T-helper 2 cell treated with Interferon-gamma antibody and Interleukin-4, amounts not matched to agents 100 ng/mL and 5 ng/mL, for 36 hours (primary cell): ENCODE results near the gene TMEM253. TPM values are rescaled to one million over a fixed set of nuclear protein-coding genes. Genes with fewer than 3 reads are reported as not detected.

ENCODE experiments used
- intact Hi-C: fragments of 100-400 bp; cut with micrococcal nuclease; formaldehyde crosslinking; loops from one replicate; pipeline ENCODE4 v1.15.1; 2023
- total RNA-seq: library from RNA; stranded (reverse); gene quantifications from 2 replicates; pipeline ENCODE4 v1.2.3, GENCODE V29; 2022

TMEM253 gene
- total RNA-seq, 1 donor from 2014 or later = not detected

DNA sequence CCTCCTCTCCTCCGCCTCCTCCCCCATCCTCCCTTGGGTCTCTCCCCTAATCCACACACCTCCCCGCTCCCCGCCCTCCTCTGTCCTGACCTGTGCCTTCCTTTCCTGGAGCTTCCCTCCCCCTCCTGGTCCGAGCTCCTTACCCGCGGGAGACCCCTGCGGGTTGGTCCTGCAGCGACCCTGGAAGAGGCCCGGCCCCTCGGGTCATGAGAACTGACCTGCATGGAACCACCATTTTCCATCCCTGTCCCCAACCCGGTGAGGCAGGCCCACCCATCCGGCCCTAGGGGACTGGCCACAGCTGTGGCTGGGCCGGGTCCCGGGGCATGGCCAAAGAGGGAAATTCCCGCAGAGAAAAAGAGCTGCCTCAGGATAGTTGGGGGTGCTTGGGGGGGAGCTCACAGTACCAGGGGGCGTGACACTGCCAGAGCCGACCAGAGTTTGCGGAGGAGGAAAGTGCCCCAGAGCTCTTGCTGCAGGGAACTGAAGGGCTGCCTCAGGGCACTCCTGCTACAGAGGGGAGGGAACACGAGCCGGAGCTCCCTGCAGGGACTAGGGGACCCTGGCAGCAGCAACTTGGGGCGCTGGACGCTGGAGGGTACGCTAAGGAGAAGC lies 30.1 kb upstream of the TMEM253 start:
- intact Hi-C loops = loop anchor here (1.0 kb wide), 1 partner anchor 22 kb away; no protein-coding TSS in a partner anchor

DNA sequence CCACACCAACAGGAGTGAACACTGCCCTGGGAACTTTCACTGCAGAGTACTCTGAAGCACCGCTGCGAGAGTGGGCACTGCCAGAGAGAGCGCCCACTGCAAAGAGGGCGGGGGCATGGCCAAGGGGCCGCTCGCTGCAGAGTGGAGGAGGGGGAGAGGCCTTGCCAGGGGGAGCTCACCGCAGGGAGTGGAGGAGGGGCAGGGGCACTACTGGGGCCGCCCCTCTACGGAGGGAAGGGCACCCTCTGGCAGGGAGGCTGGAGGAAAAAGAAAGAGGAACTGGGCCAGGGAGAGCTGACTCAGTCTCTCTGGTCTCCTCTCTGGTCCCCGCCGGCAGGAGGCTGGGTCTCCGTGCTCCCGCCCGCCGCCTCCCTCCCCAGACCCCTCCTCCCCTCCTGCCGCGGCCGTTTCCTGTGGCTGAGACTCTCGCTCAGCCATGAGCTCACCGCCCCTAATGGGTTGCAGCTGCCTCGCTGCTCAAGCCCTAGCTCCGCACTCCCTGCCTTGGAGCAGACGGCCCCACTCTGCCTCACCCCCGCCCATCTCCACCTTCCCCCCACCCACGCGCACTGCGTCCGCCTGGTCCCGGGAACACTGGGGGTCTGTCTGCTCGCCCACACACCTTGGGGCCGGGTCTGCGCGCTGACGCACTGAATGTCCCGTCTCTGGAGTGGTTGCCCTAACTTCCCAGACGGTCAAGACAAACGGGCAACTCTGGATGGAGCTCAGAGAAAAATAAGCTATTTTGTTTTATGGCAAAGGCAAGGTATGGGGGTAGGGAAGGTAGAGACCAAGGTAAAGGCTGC lies 29.4 kb upstream of the TMEM253 start:
- intact Hi-C loops = loop anchor here (1.0 kb wide), 1 partner anchor 21 kb away; no protein-coding TSS in a partner anchor

DNA sequence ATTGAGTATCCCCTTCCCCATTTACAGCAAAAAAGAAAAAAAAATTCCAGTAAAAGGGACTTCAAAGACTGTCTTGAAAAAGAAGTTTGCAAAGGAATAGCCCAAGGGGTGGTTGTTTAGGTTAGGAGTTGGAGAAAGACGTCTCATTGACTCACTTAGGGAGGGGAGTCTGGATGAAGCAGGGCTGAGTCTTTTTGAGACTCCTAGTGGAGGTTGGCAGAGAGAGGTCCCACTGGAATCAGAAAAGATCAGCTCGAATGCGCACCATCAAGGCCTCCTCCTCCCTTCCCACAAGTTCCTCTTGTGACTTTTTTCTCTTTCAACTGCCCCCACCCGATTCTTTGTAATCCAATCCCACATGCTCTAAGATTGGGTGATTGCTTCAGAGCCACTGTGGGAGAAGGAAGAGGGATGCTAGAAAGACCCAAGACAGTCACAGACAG lies 28.8 kb upstream of the TMEM253 start:
- intact Hi-C loops = no loop called here

DNA sequence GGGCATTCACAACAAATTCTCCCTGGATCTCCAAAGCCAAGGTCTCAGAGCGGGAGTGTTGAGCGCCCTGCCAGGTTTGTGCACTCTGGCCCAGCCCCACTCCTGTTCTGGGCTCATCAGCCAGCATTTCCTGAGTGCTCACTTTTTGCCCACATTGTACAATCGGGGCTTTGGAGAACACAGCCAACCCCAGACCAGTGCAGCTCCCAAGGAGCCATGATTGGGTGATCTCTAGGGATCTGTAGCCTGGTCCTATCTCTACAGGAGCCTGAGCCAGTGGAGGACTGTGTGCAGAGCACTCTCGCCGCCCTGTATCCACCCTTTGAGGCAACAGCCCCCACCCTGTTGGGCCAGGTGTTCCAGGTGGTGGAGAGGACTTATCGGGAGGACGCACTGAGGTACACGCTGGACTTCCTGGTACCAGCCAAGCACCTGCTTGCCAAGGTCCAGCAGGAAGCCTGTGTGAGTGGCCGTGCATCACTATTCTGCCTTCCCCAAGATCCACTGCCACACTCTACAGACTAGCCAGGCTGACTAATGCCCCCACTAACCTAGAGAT lies 28.0 kb upstream of the TMEM253 start:
- intact Hi-C loops = no loop called here

DNA sequence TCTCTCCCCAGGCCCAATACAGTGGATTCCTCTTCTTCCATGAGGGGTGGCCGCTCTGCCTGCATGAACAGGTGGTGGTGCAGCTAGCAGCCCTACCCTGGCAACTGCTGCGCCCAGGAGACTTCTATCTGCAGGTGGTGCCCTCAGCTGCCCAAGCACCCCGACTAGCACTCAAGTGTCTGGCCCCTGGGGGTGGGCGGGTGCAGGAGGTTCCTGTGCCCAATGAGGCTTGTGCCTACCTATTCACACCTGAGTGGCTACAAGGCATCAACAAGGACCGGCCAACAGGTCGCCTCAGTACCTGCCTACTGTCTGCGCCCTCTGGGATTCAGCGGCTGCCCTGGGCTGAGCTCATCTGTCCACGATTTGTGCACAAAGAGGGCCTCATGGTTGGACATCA lies 26.9 kb upstream of the TMEM253 start:
- intact Hi-C loops = no loop called here

DNA sequence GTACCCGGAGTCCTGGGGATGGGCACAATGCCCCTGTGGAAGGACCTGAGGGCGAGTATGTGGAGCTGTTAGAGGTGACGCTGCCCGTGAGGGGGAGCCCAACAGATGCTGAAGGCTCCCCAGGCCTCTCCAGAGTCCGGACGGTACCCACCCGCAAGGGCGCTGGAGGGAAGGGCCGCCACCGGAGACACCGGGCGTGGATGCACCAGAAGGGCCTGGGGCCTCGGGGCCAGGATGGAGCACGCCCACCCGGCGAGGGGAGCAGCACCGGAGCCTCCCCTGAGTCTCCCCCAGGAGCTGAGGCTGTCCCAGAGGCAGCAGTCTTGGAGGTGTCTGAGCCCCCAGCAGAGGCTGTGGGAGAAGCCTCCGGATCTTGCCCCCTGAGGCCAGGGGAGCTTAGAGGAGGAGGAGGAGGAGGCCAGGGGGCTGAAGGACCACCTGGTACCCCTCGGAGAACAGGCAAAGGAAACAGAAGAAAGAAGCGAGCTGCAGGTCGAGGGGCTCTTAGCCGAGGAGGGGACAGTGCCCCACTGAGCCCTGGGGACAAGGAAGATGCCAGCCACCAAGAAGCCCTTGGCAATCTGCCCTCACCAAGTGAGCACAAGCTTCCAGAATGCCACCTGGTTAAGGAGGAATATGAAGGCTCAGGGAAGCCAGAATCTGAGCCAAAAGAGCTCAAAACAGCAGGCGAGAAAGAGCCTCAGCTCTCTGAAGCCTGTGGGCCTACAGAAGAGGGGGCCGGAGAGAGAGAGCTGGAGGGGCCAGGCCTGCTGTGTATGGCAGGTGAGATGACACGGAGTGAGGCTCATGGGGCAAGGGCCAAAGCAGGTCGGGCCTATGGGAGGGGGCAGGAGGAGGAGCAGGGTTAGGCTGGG lies 26.2 kb upstream of the TMEM253 start:
- intact Hi-C loops = no loop called here

DNA sequence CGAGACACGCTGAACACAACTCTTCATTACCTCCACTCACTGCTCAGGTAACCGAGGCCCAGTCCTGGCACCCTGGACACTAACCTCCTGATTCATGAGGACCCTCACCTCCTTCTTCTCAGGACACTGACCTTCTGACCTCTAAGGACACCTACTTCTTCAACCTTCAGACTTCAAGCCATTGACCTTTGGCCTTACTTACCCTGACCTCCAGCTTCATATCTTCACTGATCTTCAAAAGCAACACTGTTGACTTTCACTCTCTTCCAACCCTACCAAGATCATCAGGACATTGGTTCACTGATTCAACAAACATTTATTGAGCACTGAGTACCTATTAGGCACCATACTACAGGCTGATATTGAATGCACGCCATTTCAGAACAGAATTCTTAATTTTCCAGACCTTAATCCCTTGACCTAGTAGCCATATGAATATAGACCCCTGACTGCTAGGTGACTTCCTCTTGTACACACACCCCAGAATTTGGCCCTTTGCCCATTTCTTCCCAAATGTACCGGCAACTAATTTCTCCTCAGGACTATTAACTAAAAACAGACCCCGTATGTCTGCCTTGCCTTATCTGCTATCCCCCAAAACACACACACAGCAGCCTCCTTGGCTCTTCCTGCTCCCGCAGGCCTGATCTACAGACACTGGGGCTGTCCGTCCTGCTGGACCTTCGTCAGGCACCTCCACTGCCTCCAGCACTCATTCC lies 25.0 kb upstream of the TMEM253 start:
- intact Hi-C loops = no loop called here

DNA sequence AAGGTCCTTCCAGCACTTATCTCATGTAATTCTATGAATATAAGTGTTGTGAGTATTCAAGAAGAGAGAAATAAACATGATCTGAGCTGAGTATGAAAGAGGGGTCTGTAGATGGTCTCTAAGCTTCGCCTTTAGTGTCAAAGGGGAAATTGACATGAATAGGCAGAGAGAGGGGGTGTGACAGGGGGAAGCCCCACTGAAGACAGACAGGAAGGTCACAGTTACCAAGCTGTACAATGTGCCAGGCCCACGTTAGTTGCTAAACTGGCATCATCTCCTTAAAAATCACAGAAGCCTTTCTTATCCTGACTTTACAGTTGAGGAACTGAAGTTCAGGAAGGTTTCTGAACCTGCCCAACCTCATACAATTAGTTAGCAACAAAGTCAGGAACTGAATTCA lies 23.2 kb upstream of the TMEM253 start:
- intact Hi-C loops = no loop called here

DNA sequence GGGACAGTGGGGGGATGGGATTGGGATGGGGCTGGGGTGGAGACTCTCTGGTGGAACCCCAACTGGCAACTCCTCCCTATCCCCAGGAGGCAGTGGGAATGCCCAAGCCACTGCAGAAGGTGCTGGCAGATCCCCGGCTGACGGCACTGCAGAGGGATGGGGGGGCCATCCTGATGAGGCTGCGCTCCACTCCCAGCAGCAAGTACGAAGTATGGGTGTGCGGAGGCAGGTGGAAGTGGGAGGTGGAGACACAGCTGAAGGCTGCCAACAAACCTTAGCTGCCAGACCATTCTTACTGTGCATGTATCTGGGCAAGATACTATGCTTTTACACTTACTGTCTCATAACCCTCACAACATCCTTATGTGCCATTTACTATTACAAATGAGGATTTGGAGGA lies 22.6 kb upstream of the TMEM253 start:
- intact Hi-C loops = no loop called here

DNA sequence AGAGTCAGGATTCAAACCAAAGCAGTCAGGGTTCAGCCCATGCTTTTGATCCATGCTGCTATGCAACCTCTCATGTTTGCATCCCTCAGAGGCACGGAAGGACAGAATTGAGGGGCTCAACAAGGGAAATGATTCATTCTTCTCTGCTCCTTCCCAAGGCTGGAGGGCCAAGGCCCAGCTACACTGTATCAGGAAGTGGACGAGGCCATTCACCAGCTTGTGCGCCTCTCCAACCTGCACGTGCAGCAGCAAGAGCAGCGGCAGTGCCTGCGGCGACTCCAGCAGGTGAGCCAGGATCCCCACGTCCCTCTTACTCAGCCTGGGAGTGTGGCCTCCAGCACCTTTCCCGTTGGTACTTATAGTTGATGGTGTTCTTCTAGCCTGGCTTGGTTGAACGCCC lies 22.1 kb upstream of the TMEM253 start:
- intact Hi-C loops = no loop called here

DNA sequence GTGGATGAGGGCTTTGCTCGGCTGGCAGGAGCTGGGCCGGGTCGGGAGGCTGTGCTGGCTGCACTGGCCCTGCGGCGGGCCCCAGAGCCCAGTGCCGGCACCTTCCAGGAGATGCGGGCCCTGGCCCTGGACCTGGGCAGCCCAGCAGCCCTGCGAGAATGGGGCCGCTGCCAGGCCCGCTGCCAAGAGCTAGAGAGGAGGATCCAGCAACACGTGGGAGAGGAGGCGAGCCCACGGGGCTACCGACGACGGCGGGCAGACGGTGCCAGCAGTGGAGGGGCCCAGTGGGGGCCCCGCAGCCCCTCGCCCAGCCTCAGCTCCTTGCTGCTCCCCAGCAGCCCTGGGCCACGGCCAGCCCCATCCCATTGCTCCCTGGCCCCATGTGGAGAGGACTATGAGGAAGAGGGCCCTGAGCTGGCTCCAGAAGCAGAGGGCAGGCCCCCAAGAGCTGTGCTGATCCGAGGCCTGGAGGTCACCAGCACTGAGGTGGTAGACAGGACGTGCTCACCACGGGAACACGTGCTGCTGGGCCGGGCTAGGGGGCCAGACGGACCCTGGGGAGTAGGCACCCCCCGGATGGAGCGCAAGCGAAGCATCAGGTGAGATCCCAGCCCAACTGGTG lies 19.2 kb upstream of the TMEM253 start:
- intact Hi-C loops = no loop called here

DNA sequence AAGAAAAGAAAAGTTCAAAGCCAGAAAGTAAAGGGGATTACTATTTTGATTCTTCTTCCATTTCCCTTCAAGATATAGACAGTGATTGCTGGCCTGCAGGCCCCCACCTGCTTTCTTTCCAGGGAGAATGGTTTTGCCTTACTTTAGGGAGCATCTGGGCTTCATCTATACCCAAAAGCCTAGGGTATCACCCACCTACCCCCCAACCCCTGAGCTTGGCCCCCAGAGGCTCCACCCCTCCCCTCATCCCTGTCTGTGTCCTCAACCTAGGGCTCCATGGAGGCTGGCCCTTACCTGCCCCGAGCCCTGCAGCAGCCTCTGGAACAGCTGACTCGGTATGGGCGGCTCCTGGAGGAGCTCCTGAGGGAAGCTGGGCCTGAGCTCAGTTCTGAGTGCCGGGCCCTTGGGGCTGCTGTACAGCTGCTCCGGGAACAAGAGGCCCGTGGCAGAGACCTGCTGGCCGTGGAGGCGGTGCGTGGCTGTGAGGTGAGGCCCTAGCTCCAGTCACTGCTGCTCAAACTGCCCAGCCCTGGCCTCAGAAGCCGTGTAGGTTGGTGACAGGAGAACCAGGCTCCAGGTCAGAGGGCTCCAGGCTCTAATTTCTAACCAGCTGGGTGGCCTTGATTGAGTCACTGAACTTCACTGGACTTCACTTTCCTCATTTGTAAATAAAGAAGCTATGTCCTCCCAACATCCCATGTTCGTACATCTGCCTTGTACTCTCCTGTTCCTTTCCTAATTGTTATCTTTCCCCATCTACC lies 17.1 kb upstream of the TMEM253 start:
- intact Hi-C loops = no loop called here

DNA sequence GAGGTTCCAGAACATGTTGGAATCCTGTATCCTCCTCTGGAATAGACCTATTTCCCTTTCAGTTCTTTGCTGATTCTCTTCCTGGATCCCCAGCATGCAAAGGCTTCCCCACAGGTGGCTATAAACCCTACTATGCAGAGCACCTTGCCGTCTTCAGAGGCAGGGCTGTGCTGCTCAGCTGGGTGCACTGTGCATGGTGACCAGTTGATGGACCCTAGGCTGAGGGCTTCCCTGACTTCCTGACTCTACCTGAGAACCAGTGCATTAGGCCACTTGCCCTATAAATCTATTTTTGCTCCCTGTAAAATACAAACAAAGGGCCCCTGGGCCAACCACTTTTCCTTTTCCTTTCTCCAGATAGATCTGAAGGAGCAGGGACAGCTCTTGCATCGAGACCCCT lies 16.5 kb upstream of the TMEM253 start:
- intact Hi-C loops = no loop called here

DNA sequence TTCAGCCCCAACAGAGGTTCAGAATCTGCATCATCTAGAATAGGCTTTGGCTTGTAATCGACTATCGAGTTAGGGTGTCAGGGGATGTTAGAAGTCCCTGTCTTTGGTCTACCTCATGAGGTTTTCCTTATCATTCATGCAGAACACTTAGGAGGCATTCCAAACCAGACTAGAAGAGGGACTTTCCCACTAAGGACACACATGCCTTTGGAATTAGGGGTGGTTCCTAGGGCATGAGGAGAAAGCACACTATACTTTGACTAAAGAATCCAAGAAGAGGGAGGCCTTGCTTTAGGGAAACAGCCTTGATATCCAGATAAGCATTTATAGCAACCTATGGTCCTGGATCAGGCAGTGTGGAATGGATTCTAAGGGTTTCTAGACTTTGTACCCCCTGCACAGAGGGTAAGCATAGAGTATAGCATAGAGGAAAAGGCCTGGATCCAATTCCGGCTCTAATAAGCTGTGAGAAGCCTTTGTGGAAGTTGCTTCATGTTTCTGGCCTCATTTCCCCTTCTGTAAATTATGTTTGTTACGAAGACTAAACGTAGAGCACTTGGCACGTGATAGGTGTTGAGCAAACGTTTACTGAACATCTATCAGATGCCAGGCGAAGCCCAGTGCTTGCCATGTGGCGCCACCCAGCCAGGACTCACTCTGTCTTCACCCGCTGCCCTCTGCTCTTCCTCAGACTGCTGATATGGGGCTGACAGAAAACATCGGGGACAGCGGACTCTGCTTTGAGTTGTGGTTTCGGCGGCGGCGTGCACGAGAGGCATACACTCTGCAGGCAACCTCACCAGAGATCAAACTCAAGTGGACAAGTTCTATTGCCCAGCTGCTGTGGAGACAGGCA lies 15.6 kb upstream of the TMEM253 start:
- intact Hi-C loops = loop anchor here (5.0 kb wide), 1 partner anchor 403 kb away; the partner anchor contains the start of gene RNASE4

DNA sequence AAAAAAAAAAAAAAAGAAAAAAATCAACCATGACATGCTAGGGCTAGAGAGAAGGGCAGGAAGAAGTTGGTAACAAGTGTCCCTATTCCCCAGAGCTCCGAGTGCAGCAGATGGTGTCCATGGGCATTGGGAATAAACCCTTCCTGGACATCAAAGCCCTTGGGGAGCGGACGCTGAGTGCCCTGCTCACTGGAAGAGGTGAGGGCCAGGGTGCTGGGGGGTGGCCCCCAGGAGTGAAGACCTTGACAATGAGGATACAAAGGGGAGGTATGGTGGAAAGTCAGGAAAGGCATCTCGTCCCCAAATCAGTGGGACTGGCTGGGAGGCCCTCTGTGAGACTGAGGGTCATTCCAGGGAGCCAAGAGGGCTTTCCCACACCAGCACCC lies 14.0 kb upstream of the TMEM253 start:
- intact Hi-C loops = loop anchor here (1.0 to 5.0 kb wide), 2 partner anchors 17 to 405 kb away; partner anchors contain the start of gene RNASE4

DNA sequence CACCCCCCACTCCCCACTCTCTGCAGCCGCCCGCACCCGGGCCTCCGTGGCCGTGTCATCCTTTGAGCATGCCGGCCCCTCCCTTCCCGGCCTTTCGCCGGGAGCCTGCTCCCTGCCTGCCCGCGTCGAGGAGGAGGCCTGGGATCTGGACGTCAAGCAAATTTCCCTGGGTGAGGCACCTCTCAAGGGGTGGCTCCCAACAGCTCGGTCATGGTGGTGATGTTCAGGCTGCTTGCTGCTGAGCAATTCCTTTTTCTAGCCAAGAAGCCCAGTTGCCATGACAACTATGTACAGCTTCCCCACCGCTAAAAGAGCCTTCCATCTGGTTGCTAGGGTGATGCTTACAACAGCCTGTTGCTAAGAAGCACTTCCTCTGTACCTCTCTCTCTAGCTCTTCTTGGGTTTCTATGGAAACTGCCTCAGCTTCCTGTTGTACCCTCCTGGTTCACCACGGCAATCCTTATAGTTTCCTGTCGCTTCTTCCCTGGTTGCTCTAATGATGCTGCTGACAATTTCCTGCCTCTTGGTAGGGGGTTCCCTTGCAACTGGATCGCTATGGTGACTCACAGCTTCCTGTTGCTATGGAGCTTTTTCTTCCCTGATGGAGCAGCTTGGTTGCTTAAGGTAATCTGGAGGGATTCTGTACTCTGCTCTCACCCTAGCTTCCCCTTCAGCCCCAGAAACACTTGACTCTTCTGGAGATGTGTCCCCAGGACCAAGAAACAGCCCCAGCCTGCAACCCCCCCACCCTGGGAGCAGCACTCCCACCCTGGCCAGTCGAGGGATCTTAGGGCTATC lies 13.4 kb upstream of the TMEM253 start:
- intact Hi-C loops = loop anchor here (1.0 to 5.0 kb wide), 2 partner anchors 17 to 405 kb away; partner anchors contain the start of gene RNASE4

DNA sequence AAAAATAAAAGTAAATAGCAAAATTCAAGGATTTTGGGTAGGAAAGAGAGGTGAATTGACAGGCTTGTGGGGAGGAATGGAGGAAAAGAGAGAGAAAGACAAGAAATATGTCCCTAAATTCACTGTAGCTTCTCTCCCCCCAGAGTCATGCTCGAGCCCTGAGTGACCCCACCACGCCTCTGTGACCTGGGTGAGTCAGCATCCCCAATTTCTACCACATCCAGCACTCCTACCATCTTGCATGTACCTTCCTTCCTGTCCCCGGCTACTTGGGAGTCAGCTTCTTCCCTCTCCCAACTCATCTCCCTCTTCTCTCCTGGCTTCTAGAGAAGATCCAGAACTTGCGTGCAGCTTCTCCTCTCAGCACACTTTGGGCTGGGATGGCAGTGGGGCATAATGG lies 12.2 kb upstream of the TMEM253 start:
- intact Hi-C loops = loop anchor here (5.0 kb wide), 1 partner anchor 406 kb away; the partner anchor contains the start of gene RNASE4
